ENCODE results near the gene SECTM1. TPM values are rescaled to one million over a fixed set of nuclear protein-coding genes. Genes with fewer than 3 reads are reported as not detected.

The SECTM1 gene
- total RNA-seq, 4 donors from 2014 or later, result 10.7 to 258 (median 94.5) TPM

GRCh38 chr17:82292251-82293154 is 41.1 kb downstream of the SECTM1 start:
- Histone ChIP-seq H3K36me3 (no peaks in the 10 kb centered on the region), H3K4me1 (peaks cover 0 to 60% (median 8%) of the 10 kb centered on the region in 4 donors), H3K9me3 (no peaks in the 10 kb centered on the region), H3K27me3 (no peaks in the 10 kb centered on the region), H3K4me3 (peak overlapping the region; percentile 76 to 93 (median 88)), H3K27ac (peak overlapping the region; percentile 98 to 100 (median 99))
- DNase-seq, result peak; percentile 95 to 98 (median 96)
- TF ChIP-seq CTCF (IDR thresholded peaks at IDR 0.05) (no peak), POLR2A (IDR thresholded peaks at IDR 0.05) (peak; percentile 96 to 97)

- no peaks in the 10 kb centered on the region for H3K9me3 ChIP-seq
- no peaks in the 10 kb centered on the region for H3K27me3 ChIP-seq
- H3K27ac ChIP-seq, result peak overlapping the region; percentile 98 to 100 (median 99)
- peaks cover 0 to 59% (median 5%) of the 10 kb centered on the region in 4 donors for H3K4me1 ChIP-seq
- H3K4me3 ChIP-seq, result peak overlapping the region; percentile 76 to 93 (median 88)
- TF ChIP-seq CTCF (IDR thresholded peaks at IDR 0.05), result no peak
- TF ChIP-seq POLR2A (IDR thresholded peaks at IDR 0.05), result no peak
- DNase-seq, result no peak
- H3K36me3 ChIP-seq, result no peaks in the 10 kb centered on the region
Observed at GRCh38 chr17:82291582-82292250, 41.9 kb downstream of the SECTM1 start.

GRCh38 chr17:82287868-82288801 is 45.4 kb downstream of the SECTM1 start:
- Histone ChIP-seq H3K36me3 (no peaks in the 10 kb centered on the region), H3K27ac (peak overlapping the region in 3 of 4 donors; percentile 56 to 75 (median 72)), H3K4me3 (no peak overlapping the region), H3K4me1 (peaks cover 0 to 28% (median 3%) of the 10 kb centered on the region in 4 donors), H3K9me3 (no peaks in the 10 kb centered on the region), H3K27me3 (no peaks in the 10 kb centered on the region)
- TF ChIP-seq CTCF (IDR thresholded peaks at IDR 0.05), result no peak
- TF ChIP-seq POLR2A (IDR thresholded peaks at IDR 0.05), result no peak
- peak in 2 of 3 donors; percentile 91 to 93 for DNase-seq

- peak in 1 of 3 donors; percentile 54 for DNase-seq
- peaks cover 0 to 28% (median 4%) of the 10 kb centered on the region in 4 donors for H3K4me1 ChIP-seq
- TF ChIP-seq POLR2A (IDR thresholded peaks at IDR 0.05) (no peak), CTCF (IDR thresholded peaks at IDR 0.05) (no peak)
Observed at GRCh38 chr17:82287013-82287867, 46.3 kb downstream of the SECTM1 start.

More at GRCh38 chr17:82287013-82287867, 46.3 kb downstream of the SECTM1 start:
- H3K4me3 ChIP-seq, result no peak overlapping the region
- peak overlapping the region in 3 of 4 donors; percentile 56 to 75 (median 72) for H3K27ac ChIP-seq
- no peaks in the 10 kb centered on the region for H3K9me3 ChIP-seq
- H3K27me3 ChIP-seq, result no peaks in the 10 kb centered on the region
- H3K36me3 ChIP-seq, result no peaks in the 10 kb centered on the region

Data from Peyer's patch (tissue), 4 donors.